ENCODE results near the gene INPP5D.

GRCh38 chr2:233250985-233251305, 190.8 kb downstream of the INPP5D start:
- no peak for TF ChIP-seq E2F4 (CRISPR knock-in tag; IDR thresholded peaks at IDR 0.05; ENCODE audit: borderline replicate concordance, low read depth)
- no peak for TF ChIP-seq FOXK1 (CRISPR knock-in tag; IDR thresholded peaks at IDR 0.05)
- TF ChIP-seq SP1 (CRISPR knock-in tag; conservative IDR thresholded peaks at IDR 0.05) = no peak
- no peak for TF ChIP-seq HMGXB4 (CRISPR knock-in tag; IDR thresholded peaks at IDR 0.05)
- no peak for TF ChIP-seq USF2 (CRISPR knock-in tag; IDR thresholded peaks at IDR 0.05)
- no peak for TF ChIP-seq CTCF (IDR thresholded peaks at IDR 0.05)
- TF ChIP-seq PRDM15 (CRISPR knock-in tag; IDR thresholded peaks at IDR 0.05) = no peak

Measured in WTC11 (cell line).